Activated T-helper 2 cell treated with anti-CD3 and anti-CD28 coated beads, Interferon-gamma antibody, Interleukin-2, Interleukin-4, amounts not matched to agents 10 μg/mL and 5 μg/mL and 100 μg/mL, durations not matched to agents 14 hours and 24 hours and 36 hours (primary cell): ENCODE measurements around the gene TMEM179. TPM values are rescaled to one million over a fixed set of nuclear protein-coding genes. Genes with fewer than 3 reads are reported as not detected.

Experiments
- DNase-seq: peaks from one replicate; pipeline ENCODE4 v3.0.0; 2021; ENCODE audit warnings: low spot score
- H3K27ac Mint-ChIP-seq: one replicate; pipeline ENCODE4 v1.8.0; 2021; ENCODE audit warnings: mixed read lengths
- H3K27me3 Mint-ChIP-seq: one replicate; pipeline ENCODE4 v1.8.0; 2021; ENCODE audit warnings: low read depth, mixed read lengths
- H3K36me3 Mint-ChIP-seq: one replicate; pipeline ENCODE4 v1.8.0; 2021; ENCODE audit warnings: low read depth, mixed read lengths
- H3K4me1 Mint-ChIP-seq: one replicate; pipeline ENCODE4 v1.8.0; 2021; ENCODE audit warnings: low read depth, mixed read lengths
- H3K4me3 Mint-ChIP-seq: one replicate; pipeline ENCODE4 v1.8.0; 2021; ENCODE audit warnings: low read depth, mild to moderate bottlenecking, moderate library complexity, mixed read lengths
- H3K9me3 Mint-ChIP-seq: one replicate; pipeline ENCODE4 v1.8.0; 2021; ENCODE audit warnings: mixed read lengths
- intact Hi-C: fragments of 100-400 bp; cut with micrococcal nuclease; formaldehyde crosslinking; loops from one replicate; pipeline ENCODE4 v1.15.1; 2023
- total RNA-seq: library from RNA; stranded (reverse); gene quantifications from 2 replicates; pipeline ENCODE4 v1.2.3, GENCODE V29; 2022

The TMEM179 gene
- total RNA-seq, 1 donor from 2014 or later: 0.30 TPM

DNA sequence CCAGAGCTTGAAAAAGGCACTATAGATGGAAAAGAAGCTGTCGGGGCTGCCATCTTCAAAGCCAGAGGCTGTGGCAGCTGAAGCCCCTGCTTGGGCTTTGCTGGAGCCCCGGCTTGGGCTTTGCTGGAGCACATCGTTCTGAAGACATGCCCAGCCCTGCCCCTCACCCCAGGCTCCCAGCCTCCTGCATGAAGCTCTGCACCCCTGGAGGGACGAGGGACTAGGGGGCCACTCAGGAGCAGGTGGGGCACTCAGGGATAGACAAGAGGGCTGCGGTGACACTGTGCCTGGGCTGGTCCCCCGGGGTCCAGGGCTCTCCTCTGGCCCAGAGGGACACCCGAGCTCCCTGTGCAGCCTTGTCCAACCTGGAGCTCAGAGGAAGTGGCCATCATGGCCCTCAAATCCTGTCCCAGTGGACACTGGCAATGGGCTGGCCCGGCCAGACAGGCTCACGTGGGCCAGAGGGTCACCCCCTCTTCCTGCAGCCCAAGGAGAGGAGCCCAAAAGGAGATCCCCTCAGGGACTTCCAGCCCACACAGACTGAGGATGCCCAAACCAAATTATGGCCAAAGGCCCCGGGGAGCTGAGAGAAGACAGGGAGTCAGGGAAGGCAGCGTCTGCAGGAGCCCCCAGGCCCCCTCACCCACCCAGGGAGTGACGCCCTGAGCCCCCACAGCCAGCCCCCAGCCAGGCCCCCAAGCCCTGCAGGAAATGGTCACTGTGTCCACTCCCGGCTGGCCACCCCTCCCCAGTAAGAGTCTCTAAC, 48.1 kb downstream of the TMEM179 start:
- H3K27ac Mint-ChIP-seq: no peak overlapping the region
- no peaks in the 10 kb centered on the region for H3K9me3 Mint-ChIP-seq
- no peaks in the 10 kb centered on the region for H3K27me3 Mint-ChIP-seq
- no peak for DNase-seq
- no peak overlapping the region for H3K4me3 Mint-ChIP-seq
- H3K36me3 Mint-ChIP-seq: no peaks in the 10 kb centered on the region
- no peaks in the 10 kb centered on the region for H3K4me1 Mint-ChIP-seq
- intact Hi-C loops: no loop called here

DNA sequence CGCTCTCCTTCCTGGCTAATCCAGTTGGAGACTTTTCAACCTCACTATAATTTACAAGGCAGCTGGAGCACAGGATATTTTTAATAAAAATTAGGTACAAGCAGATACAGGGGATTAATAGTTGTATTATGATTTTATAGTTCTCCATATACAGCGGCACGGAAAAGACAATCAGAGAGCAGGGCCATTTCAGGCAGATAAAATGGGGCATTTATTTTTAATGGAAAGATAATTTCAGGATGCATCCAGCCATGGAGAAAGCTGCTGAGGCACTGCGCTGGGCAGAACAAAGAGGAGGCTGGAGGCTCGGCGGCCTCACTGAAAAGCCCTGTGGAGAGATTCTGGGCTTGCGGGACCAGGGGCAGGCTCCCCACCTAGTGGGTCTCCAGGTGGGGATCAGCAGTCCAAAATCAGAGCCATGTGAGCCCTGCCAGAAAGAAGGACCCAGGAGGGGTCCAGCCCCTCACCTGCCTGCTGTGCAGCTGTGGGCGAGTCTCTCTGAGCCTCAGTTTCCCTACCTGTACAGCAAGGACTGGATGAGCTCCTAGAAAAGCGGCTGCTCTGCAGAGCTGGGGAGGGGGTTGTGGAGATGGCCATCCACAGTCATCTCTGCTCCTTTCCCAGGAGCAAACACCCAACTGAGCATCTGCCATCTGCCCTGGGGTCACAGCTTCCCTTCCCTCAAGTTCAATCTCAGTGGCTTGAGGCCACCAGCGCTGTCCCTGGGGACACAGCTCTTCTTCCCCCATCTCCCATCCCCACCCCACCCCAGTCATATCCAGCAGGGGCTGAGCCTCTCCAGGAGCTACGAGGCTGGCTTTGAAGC, 48.9 kb downstream of the TMEM179 start:
- H3K4me1 Mint-ChIP-seq: no peaks in the 10 kb centered on the region
- no peaks in the 10 kb centered on the region for H3K9me3 Mint-ChIP-seq
- no peaks in the 10 kb centered on the region for H3K36me3 Mint-ChIP-seq
- DNase-seq: no peak
- H3K4me3 Mint-ChIP-seq: no peak overlapping the region
- no peak overlapping the region for H3K27ac Mint-ChIP-seq
- H3K27me3 Mint-ChIP-seq: no peaks in the 10 kb centered on the region
- intact Hi-C loops: no loop called here

DNA sequence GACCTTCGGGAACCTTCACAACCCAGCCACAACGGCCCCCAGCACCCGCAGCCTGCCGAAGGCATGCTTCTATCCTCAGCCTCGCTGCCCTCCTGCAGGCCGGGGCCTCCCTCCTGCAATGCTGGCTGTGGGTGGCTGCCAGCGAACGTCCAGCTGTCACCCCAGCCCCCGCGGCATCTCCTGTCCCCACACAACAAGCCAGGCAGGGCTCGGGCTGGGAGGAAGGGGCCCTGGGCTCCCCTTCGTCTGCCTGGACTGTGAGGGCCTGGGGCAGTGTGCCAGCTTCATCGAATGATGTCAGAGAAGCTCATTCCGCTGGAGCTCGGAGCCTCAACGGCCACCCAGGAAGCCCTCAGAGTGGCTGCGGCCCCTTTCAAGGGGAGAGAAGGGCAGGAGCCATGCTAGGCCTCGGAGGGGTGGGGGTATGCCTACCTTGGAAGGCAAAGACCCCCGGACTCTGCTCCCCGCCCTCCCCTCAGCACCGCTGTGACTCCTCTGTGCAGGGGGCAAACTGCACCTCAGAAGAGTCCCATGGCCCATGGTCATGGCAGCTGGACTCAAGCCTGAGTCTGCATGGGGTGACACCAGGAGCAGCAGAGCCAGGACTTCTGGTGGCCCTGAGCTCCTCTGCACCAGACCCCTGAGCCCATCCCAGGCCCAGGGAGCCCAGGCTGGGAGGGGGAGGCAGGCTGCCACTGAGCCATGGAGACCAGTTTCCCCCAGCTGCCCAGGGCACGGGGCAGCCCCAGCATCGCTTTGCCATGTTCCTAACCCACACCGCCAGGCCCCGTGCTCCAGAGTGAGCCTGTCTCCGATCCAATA, 49.8 kb downstream of the TMEM179 start:
- DNase-seq: no peak
- Mint-ChIP-seq H3K27ac (no peak overlapping the region), H3K4me1 (no peaks in the 10 kb centered on the region), H3K27me3 (no peaks in the 10 kb centered on the region), H3K9me3 (no peaks in the 10 kb centered on the region), H3K36me3 (no peaks in the 10 kb centered on the region), H3K4me3 (no peak overlapping the region)
- intact Hi-C loops: no loop called here

DNA sequence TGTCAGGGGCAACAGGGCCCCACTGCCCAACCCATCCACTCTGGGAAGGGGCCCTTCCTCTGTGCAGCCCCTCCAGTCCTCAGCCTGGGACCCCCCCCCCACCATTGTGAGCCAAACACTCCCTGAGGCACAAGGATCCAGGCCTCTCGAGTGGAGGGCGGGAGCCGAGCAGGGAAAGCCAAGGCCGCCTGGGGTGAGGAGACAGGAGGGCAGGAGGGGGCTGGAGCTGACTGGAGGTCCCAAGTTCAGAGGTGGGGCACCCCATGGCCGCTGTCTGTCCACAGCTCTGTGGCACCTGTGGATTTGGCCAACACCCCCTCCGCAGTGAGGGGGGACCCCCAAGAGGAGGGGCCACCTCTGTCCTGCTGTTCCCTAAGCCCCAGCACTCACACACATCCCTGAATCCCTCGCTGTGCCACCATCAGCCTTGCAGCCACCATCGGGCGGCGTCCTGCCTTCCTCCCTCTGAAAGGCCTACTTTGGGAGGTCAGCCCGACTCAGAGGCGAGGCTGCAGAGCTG, 50.4 kb downstream of the TMEM179 start:
- intact Hi-C loops: no loop called here
- Mint-ChIP-seq H3K4me1 (no peaks in the 10 kb centered on the region), H3K27me3 (no peaks in the 10 kb centered on the region), H3K9me3 (no peaks in the 10 kb centered on the region), H3K36me3 (no peaks in the 10 kb centered on the region), H3K4me3 (no peak overlapping the region), H3K27ac (no peak overlapping the region)
- no peak for DNase-seq

DNA sequence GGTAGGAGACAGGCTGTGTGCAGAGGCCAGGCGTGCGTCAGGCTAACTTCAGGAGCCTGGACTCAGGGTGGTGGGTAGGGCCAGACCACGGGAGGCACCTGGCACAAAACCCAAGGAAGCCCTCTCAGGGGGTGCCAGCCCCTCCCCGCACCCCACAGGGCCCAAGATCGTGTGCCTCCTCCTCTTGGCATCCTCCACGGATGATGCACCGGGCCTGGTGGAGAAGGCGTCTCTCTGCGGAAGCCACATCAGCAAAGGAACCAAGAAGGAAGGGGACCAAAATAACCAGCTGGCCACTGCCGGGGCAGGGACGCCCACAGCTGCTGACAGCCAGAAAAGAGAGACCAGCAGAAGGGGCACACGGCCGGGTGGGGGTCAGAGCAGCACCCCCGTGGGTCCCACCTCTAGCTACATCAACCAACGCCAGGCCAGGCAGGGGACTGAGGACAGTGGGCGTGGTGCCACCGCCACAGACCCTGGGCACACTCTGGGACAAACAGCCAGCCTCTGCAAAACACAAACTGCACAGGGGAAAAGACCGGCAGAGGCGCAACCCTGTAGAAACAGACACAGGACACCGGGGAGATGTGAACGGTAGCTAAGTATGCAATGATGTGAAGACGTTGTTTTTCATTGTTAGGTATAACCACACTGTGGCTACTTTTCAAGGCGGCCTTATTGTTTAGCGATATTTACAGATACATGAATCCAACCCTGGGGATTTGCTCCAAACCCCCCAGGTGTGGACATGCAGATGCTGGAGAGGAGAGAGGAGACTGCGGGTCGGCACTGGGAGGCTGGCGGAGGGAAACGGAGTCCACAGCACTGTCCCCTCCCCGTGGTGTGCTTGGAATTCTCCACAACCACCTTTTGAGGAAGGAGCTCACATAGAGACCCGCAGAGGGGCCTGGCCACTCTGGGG, 51.1 kb downstream of the TMEM179 start:
- no peak for DNase-seq
- no peaks in the 10 kb centered on the region for H3K27me3 Mint-ChIP-seq
- no peak overlapping the region for H3K27ac Mint-ChIP-seq
- no peak overlapping the region for H3K4me3 Mint-ChIP-seq
- H3K36me3 Mint-ChIP-seq: no peaks in the 10 kb centered on the region
- intact Hi-C loops: no loop called here
- H3K9me3 Mint-ChIP-seq: no peaks in the 10 kb centered on the region
- no peaks in the 10 kb centered on the region for H3K4me1 Mint-ChIP-seq

DNA sequence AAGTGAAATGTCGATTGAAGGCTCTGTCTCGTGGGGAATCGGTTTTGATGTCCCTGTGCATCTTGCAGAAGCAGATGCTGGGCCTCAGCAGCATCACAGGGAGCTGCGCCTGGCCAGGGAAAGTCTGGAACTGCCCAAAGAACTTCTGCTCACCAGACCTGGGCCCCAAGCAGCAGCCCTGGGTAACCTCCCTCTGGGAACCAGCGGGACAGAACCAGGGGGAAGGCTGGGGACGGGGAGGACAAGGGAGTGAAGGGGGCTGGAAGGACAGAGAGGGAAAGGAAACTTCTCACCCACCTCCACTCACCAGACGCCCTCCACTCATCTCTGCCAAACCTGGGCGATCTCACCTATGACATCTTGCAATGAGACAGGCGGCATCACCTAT, 51.8 kb downstream of the TMEM179 start:
- no peak overlapping the region for H3K4me3 Mint-ChIP-seq
- no peaks in the 10 kb centered on the region for H3K4me1 Mint-ChIP-seq

DNA sequence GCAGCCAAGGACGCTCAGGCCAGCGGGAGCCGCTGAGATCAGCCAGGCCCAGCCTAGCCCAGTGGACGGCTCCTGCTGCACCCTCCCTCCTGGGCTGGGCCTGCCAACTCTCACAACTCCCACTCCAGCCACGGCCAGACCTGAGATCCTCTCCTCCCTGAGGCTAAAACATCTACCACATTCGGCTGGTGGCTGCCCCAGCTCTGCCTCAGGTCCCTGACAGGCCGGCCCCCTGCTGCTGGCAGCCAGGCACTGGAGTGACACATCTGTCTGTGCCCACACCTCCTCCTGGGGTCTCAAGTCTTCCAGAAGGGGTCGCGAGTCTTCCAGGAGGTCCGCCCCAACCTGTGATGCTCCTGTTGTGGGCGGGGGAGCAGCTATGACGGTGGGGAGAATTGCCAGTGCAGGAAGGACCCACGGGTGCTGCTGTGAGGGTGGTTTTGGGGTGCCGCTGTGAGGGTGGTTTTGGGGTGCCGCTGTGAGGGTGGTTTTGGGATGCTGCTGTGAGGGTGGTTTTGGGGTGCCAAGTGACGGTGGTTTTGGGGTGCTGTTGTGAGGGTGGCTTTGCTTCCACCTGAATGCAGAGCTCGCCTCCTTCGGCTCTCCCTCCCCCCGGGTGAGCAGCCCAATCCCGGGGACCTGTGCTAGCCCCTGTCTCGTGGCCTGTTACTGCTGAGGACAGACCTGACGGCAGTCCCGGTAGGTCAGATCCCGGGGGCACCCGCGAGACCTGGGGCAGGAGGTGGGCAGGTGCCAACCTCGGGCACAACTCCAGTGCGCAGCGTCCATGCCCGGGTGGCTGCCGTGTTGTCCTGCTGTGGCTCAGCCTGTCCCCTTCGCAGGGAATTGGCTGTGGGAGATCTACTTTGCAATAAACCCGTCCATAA, 52.5 kb downstream of the TMEM179 start:
- Mint-ChIP-seq H3K4me1 (no peaks in the 10 kb centered on the region), H3K4me3 (no peak overlapping the region), H3K36me3 (no peaks in the 10 kb centered on the region), H3K9me3 (no peaks in the 10 kb centered on the region), H3K27ac (no peak overlapping the region), H3K27me3 (no peaks in the 10 kb centered on the region)
- DNase-seq: no peak
- intact Hi-C loops: no loop called here

More for the DNA sequence above, 51.8 kb downstream of the TMEM179 start:
- H3K9me3 Mint-ChIP-seq: no peaks in the 10 kb centered on the region
- no peak for DNase-seq
- no peak overlapping the region for H3K27ac Mint-ChIP-seq
- H3K27me3 Mint-ChIP-seq: no peaks in the 10 kb centered on the region
- H3K36me3 Mint-ChIP-seq: no peaks in the 10 kb centered on the region
- intact Hi-C loops: no loop called here

DNA sequence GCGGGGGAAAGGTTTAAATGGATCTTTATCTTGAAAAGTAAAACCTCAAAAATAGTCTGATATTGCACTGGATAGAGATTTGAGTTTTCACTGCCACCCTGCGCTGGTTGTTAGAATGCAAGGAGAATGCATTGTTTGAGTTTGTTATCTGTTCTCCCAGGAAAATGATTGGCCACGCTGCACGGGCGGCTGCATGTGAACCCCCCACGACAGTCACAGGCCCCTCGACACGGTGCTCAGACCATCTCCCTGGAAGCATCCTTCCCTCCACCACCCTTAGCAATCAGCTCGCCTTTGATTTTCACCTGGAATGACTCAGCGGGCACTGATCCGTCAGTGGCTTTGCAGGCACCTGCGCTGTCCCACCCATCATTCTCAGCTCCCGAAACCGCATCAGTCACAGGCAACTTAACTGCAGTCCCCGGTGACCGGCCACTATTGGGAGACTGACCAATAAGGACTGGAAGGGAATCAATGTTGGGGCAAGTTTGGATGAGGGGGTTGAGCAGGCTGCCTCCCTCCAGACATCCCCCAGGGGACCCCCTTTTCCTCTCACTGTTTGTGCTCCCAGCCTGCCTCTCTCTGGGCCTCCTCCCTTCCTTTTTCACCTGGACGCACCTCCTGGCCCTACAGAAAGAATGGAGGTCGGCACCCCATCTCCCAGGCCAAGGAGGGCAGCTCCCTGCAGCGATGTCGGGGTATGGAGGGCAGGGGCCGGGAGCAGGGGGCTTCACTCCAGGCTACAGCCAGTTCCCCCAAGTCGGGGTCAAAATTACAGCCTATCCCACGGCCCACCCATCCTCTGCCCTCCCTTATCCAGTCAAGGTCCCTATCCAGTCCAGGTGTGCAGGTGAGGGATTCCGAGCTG, 53.5 kb downstream of the TMEM179 start:
- H3K36me3 Mint-ChIP-seq: no peaks in the 10 kb centered on the region
- no peaks in the 10 kb centered on the region for H3K9me3 Mint-ChIP-seq
- H3K4me3 Mint-ChIP-seq: no peak overlapping the region
- H3K4me1 Mint-ChIP-seq: no peaks in the 10 kb centered on the region
- DNase-seq: no peak
- intact Hi-C loops: no loop called here
- no peak overlapping the region for H3K27ac Mint-ChIP-seq
- H3K27me3 Mint-ChIP-seq: no peaks in the 10 kb centered on the region

DNA sequence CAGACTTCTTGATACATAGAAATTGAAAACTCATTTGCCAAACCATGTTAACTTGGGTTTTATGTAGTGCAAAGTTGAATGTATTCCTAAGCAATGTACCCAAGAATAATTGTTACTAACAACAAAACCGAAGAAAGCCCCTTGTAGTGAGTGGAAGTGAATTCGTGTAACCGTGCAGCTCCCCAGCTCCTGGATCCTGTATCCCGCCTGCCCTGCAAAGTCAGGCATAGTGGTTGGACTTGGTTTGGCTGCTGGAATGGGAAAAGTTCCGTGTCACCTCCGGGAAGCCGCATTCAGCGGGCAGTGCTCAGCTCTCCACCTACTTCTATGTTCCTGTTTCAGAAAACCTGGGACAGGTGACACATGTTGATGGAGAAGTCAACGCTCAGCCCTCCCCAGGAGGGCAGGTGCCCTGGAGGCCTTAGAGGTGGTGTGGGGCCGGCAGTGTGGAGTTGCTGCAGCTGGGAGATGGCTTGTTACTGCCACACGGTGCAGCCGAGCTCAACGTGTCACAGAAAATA, 54.2 kb downstream of the TMEM179 start:
- no peaks in the 10 kb centered on the region for H3K27me3 Mint-ChIP-seq
- no peak for DNase-seq
- H3K9me3 Mint-ChIP-seq: no peaks in the 10 kb centered on the region
- intact Hi-C loops: no loop called here
- H3K4me1 Mint-ChIP-seq: no peaks in the 10 kb centered on the region
- H3K27ac Mint-ChIP-seq: no peak overlapping the region
- no peaks in the 10 kb centered on the region for H3K36me3 Mint-ChIP-seq
- H3K4me3 Mint-ChIP-seq: no peak overlapping the region

DNA sequence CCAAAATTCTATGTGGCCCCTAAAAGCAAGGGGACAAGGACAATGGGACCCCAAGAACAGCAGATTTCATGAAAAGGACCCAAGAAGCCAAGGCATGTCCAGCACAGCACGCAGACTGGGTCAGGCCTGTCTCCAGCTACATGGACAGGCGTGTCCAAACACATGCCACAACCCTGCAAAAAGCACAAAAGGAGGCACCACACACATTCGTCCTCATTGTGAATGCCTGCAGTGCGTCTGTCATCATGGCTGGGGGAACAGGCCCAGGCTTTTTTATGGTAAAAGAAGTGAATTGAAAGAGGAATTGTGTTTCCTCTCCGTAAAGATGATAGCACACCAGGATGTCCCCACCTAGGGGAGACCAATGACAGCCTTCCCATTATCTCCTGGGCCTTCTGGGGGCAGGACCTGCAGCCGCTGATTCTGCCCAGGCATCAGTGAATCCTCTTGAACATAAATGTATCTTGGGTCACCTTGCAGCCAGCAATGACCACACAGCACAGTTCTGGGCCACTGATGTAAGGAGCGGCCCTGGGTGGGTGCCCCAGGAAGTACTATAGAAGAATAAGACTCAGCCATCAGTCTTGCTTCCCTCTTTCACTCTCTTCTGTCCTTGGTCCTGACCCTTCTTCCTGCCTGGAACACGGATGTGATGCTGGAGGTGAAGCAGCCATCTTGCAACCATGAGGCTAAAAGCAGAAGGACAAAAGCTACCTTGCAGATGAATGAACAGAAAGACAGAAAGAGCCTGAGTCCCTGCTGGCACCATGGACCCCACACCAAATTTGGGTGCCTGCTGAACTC, 54.8 kb downstream of the TMEM179 start:
- DNase-seq: no peak
- intact Hi-C loops: no loop called here
- H3K27me3 Mint-ChIP-seq: no peaks in the 10 kb centered on the region
- no peaks in the 10 kb centered on the region for H3K36me3 Mint-ChIP-seq
- no peak overlapping the region for H3K27ac Mint-ChIP-seq
- H3K4me1 Mint-ChIP-seq: no peaks in the 10 kb centered on the region
- no peaks in the 10 kb centered on the region for H3K9me3 Mint-ChIP-seq
- H3K4me3 Mint-ChIP-seq: no peak overlapping the region
